Fibroblast of skin of abdomen (primary cell): ENCODE results near the gene CHD2.
"Not testable (repeated sequence)": the region's sequence is repeated elsewhere in the genome, so short reads cannot be mapped to it uniquely, and the experiment has no call there.

ENCODE experiments used
- DNase-seq: peaks from one replicate; pipeline ENCODE4 v3.0.0-alpha.2; 2013

Gene CHD2

DNA sequence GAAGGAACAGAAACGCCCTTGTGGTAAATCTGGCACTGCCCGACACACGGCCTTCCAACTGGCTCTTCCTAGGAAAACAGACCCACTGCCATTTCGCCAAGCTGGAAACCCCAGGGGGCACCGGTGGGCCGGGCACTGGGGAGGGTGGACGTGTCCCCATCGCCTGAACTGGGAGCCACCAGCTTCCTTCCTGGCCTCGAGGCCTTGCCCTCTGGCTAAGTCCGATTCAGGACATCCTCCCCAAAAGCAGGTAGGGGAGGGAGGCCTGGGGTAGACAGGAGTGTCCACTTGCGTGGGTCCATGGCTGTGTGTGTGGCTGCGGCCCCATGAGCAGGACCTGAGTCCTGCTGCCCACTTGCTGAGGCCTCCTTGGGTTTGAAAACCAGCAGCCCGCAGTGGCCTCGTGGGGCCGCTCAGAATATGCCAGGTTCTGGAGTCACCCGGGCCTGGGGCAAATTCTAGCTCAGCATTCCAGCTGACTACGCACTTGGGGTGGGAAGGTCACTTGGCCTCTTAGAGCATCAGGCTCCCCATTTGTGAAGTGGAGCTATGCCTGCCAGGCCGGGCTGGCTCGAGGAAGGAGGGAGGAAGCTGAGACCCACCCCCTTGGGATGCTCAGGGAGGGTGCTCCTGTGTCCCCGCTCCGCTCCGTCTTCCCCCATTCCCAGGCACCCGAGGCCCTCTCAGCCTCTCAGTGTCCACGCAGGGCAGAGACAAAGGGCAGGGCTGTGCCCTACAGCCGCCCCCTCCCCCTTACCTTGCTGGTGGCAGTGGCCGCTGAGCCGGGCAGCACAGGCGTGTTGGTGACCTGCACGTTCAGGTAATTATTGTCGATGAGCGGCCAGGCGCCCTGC is 151.3 kb downstream of the CHD2 start:
- DNase-seq: no peak

DNA sequence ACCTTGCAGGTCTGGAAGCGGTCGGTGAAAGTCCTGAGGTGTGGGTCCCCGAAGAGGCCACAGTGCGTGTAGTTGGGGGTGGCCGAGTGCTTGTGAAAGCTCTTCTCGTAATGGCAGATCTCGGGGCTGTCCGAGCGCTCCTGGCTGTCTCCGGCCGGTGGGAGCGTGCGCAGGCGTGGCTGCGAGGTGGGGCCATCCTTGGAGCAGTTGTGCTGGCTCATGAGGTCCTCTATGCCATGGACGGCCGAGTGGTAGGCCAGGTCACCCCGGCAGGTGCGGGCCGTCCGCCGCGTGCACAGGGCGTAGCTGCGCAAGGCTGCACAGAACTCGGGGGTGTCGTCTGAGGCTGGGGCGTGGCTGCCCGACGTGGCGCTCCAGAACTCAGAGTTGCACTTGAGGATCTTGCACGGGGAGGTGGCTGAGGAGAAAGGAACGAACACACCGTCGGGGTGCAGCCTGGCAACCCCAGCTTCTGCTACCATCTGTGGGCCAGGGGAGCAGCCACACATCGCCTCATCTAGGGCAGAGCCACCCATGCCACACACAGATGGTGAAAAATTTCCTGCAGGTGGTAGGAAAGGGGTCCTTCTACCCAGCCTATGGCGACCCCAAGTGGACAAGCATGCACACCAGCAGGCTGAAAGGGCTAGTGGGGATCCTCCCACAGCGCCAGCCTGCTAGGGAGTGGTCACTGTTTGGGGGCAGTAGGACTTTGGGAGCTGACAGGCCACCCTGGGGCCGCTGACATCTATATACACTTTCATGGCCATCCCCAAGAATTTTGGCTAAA is 152.2 kb downstream of the CHD2 start:
- DNase-seq: no peak

DNA sequence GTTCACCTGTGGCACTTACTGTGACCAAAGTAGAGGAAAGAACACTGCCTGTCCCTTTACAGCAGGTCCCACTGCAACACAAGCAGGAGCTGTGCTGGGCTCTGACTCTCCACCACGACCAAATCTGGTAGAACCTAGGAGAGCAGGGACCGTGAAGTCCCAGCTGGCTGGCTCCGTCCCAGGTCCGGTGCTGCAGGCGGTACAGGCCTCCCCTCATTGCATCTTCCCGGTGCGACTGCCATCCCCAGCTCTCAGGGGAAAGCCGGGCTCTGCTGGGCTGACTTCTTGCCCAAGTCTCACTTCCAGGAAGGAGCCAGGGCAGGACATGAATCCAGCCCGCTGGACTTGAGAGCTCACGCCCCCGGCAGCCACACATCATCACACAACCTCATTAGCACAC is 155.1 kb downstream of the CHD2 start:
- no peak for DNase-seq

DNA sequence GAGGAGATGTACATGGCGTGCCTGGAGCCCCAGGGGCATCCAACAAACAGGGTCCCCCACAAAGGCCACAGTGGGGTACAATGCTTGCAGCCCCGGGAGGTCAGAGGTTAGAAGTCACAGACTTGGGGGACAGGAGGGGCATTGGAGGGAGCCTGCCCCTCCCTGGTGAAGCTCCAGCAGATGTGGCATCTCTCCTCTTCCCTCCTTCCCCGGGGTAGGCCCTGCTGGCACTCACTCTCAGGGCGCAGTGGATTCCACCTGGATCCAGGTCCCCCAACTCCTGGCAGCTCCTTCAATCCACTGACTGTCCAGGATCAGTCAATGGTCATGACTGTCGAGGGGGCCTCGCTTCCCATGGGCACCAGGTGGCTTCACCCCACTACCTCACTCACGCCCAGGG is 156.7 kb downstream of the CHD2 start:
- DNase-seq: no peak

DNA sequence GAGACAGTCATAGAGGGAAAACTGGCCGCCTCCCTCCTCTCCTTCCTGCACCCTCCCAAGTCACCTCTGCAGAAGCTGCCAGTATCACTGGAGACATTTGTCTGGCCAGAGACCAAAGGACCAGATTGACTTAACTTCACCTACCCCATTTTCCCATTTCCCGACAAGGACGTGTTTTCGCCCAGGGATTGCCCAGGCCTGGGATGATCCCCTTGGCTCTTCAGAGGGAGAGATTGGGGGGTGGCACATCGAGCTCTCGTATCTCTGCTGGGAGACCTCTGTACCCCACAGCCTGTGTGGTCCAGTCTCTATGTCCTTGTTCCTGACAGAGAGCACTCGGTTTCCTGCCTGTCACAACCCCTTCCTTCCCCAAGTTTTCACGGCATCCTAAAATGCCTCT is 157.5 kb downstream of the CHD2 start:
- no peak for DNase-seq

DNA sequence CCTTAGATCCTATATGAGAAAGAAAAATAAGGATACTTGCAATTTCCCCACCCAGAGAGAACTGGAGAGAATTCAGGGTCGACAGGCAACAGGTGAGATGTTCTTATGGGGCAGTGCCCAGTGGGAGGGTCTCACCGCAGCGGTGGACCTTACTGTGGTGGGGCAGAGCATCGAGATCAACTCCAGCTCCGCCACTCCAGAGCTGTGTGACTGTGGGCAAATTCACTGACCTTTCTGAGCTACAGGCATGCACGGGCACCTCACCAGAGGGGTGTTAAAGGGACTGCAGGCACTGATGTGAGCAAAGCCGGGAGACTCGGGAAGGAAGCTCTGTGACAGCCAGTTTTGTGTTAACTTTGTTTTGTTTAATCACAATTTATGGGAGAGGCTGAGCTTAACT is 158.0 kb downstream of the CHD2 start:
- DNase-seq: no peak

DNA sequence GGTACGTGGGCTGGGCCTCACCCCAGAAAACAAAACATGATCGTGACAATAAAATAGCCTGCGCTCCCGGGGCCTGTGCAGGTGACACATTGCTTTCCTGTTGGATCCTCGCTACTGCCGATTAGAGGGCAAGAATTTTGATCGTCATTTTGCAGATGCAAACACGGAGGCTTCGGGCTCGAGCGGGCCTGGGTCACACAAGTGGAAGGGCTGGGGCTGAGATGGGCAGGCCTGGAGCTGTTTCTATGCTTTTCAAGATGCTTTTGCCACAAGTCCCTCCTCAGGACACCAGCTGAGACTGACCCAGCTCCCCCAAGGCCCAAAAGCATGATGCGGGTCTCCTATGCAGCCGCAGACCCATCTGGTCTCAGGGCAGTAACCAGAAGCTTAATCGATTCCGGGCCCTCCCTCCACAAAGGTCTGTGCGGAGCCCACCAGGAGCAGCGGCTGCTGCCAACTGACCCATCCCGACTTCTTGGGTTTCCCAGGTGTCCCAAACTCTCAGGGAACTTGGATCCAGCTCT is 158.8 kb downstream of the CHD2 start:
- DNase-seq: no peak

DNA sequence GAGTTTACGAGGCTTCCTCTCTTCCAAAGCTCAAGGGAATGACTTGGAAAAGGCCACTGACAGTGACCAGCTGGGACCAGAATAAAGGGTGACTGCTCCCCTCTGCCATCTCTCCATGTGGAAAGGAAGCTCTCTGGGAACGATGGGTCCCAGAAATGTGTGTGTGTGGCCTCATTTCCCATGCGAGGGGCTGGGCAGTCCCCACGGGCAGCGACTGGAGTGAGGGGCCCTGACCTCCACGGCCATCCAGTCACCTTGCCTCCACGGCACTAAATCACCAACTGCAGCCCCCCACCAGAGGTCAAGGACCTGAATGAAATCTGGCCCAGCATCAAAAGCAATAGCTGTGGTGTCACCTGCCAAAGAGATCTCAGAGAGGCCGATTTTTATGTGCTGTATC is 159.3 kb downstream of the CHD2 start:
- DNase-seq: no peak

DNA sequence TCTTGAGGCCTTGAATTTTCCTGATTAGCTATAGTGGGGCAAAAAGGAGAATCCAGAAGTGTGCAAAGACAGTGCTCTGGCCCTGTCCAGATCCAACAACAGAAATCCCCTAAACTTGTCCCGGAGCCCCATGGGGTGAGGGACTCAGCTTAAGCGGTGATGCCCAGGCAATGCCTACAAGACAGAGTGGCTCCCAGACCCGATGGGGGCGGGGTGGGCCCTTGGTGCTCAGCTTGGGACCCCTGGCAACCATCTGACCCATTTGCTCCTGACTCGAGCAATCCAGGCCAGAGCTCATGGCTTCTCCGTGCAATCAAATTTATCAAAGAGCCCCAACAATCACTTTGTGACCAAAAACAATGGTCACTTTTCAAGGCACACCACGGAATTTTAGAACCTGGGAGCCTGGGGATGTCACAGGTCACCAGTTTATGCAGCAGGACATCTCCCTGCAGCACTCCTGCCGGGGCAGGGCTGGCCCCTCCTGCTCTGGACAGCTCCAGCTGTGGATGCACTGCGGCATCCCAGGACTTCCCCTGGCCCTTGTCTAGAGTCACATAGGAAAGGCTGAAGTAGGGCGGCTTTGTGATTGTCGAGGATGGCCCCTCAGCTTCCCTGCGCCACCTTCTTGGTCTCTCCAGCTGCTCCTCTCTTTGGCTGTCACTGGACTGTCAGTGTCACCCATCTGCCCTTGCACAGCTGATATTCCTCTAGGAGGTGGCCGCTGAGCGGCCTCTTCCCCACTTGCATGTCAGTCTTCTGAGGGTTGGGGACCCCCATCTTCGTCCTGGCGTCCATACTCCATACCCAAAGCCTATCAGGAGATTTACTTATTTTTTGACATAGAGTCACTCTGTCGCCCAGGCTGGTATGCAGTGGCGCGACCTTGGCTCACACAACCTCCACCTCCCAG is 160.5 kb downstream of the CHD2 start:
- DNase-seq: no peak

DNA sequence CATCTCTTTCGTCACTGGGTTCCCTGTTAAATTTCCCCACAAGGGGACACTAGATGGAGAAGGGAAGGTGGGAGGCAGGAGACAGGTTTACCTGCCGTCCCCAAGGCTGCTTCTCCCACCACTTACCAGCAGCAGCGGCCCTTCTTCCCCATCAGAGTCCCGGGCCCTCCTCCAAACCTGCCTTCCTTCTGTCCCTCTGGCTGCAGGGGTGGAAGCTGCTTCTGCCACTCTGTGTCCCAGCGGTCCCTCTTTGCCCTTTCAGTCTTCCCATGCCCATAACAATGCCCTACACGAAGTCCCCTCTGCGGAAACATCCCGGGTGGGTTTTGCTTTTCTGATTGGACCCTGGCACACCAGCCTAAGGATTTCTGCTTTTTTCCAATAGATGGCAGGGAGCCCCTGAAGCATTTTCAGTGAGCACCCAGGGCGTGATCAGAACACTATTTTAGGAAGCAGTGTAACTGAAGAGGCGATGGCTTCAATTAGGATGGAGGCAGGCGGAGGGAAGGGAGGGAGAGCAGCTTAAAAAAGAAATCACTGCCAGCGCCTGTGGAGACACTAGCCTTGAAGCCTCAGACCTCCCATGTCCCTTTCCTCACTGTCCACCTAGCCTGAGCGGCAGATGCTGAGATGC is 162.6 kb downstream of the CHD2 start:
- DNase-seq: not testable (repeated sequence)

DNA sequence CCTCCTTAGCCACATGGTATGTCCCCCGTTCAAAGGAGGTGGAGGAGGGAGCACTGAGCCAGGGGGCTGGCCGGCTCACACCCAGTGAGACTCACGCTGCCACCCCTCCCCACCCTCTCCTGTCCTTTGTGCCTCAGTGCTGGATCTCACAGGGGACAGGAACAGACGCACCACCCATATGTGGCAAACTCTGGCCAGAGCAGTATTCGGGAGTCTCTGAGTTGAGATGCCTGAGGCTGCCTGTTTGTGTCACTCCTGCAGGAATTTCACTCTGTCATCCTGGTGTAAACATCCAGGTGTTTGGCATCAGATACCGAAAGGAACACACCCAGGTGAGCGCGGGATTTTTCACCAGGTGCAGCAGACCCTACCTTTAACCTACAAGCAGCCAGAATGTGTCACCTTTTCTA is 163.1 kb downstream of the CHD2 start:
- no peak for DNase-seq

DNA sequence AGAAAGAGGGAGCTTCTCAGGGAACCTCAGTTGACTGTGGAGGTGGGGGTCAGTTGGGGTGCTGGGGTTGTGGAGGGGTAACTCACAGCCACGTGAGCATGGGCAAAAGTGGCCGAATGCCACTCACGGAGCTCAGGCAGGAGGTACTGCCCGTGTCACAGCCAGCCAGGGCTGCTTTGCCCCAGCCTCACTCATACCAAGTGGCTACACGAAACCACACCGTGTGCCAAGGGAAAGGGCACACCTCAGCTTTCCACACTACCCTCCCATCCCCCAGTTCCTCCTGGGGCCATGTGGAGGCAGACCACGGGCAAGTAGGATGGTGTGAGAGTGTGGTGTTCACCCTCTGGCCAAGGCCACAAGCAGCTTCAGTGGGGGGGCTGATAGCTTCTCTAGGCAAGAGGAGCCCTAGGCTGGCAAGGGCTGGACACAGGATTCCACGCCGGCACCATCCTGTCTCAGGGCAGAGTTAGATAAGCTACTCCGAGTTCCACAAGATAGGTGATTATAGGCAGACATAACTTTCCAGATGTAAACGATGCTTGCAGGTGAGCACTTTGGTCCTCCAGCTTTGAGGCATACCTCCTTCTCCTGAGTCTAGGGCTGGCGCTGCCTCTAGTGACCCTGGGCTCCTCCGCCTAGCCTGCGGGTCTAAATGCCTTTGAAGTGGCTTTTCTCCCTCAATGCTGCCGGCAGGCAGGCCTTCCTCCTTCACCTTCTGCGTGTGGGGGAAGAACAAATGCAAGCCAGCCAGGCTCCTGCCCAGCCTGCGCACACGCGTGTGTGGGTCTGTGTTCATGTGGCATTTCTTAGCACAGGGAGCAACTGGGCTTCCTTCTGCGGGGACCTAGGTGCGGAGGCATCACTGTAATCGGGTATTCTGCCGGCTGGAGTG is 163.9 kb downstream of the CHD2 start:
- DNase-seq: no peak

DNA sequence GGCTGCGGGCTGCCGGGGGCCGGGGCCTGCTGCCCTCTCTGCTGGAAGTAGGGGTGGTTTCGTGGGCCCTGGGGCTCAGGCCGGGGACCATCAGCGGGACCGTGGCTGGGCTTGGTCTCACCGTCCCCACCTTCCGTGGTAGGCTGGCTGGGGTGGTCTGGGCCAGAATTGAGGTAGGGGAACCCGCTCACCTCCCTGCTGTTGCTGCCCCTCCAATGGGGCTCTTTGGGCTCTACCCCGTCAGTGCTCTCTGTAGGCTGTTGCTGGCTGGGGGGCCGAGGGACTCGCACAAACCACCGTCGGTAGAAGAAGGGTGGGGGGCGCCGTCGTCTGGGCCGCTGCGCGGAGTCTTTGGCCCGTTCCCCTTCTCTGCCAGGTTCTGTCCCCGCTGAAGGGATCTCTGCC is 165.5 kb downstream of the CHD2 start:
- no peak for DNase-seq

DNA sequence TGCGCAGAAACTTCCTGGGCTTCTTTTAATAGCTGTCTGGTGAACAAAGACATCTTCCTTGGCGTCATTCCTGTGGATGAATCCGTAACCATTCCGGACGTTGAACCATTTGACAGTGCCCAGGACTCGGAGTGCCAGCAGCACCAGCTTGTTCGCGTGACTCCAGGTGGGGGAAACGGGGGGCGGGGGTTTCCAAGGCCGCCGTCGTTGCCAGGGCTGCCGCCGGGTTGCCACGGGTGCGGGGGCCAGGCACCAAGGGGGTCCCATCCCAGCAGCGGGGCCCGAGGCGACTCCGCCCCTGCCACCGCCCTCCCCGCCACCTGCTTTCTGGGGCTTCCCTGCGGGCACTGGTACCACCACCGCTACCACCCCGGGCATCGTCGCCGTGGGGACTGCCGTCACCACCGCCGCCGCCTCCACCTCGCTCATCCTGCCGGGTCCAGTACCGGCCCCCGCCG is 166.1 kb downstream of the CHD2 start:
- no peak for DNase-seq

DNA sequence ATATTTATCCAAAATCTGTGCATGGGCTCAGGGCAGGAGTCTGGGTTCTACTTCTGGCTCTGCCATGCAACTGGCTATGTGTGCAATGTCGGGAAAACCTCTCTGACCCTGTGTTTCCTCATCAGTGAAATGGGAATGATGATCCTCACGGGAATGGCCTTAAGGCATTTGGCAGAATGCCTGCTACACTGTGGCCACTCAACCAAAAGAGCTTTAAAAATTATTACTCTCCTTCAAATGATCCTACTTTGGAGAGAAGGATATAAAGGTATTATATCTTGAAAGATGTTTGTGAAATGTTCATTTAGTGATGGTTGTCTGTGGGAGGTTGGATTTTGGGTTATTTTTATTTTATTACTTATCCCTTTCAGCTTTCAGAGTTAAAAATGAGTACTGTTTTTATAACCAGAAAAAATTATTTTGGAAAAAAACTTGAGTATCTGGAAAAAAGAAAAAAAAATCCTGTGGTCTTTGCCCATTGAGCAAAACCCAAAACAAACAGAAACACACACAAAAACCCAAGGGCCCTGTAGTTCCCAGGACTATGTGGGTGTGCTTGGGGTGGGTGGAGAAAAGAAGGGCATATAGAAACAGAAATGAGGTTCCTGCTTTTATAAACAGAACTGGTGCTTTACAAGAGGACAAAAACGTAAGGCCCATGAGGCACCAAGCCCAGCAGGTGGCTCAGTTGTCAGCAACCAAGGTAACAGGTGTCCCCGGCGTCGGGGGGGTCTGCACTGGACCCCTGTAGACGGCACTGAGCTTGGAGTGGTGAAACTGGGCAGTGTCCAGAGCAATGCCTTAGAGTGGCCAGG is 166.9 kb downstream of the CHD2 start:
- peak; percentile 8 for DNase-seq

DNA sequence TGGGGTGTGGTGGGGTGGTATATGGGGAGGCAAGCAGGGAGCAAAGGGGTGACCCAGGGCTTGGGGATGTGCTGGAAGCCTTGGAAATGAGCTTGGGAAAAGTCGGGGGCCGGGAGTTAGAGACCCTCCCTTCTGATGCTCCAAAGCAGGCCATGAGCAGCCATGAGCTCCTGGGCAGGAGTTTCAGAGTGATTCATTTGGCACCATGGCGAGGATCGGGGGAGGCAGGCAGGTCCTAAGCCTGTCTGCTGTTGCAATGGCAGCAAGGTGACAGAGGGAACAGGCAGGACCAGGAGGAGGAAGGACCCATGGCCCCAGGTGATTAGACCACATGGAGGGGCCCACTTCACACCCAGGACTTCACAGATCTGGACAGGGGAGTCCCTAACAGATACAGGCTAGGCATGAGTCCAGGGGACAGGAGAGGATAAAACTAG is 167.5 kb downstream of the CHD2 start:
- DNase-seq: no peak

DNA sequence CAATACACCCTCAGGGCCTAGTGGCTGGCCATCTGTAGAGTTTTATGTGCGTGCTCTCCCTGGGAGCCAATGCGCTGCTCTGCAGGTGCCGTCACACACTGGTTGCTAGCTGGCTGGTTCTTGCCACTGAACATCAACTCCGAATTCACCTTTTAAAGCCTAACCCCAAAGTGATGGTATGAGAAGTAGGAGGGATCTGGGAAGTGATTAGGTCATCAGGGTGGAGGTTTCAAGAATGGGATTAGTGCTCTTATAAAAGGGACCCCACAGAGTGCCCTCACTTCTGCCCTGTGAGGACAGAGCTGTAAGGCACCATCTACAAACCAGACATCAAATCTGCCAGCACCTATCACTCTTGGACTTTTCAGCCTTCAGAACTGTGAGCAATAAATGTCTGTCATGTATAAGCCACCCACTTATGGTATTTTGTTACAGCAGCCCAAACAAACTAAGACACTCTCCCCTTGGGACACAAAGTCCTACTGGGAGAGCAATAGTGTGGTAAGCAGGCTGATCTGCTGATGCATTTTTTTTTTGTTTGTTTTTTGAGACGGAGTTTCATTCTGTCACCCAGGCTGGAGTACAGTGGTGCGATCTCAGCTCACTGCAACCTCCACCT is 168.6 kb downstream of the CHD2 start:
- no peak for DNase-seq

DNA sequence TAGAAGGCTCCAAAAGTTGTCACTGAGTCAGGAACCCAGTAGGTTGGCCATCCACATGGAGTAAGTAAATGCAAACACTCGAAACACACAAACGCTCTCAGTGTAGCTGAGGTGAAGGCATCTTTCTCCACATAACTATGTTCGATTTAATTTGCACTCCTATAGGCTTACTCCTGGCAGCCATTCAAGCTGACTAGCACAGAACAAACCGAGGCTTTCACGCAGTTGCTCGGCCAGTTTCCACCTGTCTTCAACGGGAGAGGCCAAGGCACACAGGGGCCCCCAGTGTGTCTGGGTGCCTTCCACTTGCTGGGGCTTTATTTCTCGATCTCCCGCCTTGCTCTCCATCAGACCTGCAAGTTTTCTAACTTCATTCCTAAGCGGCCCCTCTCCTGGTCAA is 170.0 kb downstream of the CHD2 start:
- DNase-seq: peak; percentile 8

DNA sequence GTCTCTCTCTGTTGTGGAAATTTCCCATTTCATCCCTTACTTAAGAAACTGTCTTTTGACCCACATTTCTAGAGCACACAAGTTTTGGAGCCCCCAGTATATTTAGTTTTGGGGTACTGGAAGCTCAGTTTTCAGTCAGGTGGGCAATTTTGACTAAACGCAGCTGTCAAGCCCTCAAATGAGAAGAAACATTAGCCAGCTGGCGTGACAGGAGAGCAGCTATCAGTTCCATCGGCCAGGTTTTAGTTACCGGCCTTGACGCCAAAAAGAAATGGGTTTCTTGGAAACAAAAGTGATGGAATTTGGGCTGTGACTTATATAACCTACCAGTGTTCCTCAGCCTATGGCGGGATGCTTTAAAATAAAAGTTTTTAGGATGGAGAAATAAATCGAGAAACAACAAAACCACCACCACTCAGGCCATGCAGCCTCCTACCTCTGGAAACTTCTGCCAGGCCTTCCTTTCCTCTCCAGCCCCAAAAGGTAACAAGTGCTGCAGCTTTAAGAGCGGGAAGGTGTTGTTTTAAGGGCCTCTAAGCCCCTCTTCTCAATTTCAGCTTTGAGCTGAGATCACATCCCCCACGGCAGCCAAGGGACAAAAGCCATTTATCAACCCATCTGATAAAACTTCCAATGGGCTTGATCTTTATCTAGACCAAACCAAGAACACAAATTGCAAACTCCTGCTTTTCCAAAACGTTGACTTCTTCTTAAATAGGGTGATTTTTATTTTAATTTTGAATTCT is 170.6 kb downstream of the CHD2 start:
- DNase-seq: no peak
